LHCN-M2 (cell line): Measurements from ENCODE around the gene PASD1. TPM values are rescaled to one million over a fixed set of nuclear protein-coding genes. Genes with fewer than 3 reads are reported as not detected.
"Not testable (repeated sequence)": the region's sequence is repeated elsewhere in the genome, so short reads cannot be mapped to it uniquely, and the experiment has no call there.

ENCODE experiments used
- DNase-seq: peaks from one replicate; pipeline ENCODE4 v3.0.0-alpha.2; 2012; ENCODE audit warnings: low read depth
- polyA plus RNA-seq: library from polyadenylated mRNA; unstranded; fragments of >200 nt; gene quantifications from one replicate; pipeline ENCODE4 v1.2.1, GENCODE V29; 2012; ENCODE audit warnings: missing spikeins
- total RNA-seq: library from RNA; depleted of rRNA; stranded (reverse); fragments of >200 nt; gene quantifications from 2 replicates; pipeline ENCODE4 v1.2.3, GENCODE V29; 2014; rRNA removed

Gene PASD1
- not detected in 2 replicates for total RNA-seq
- not detected for polyA plus RNA-seq

GRCh38 chrX:151563449-151563848 is at the start of gene PASD1:
TSS of gene PASD1 (plus strand) at chrX:151563675. CDS start at chrX:151601554, 37,879 bp downstream.
- DNase-seq, result no peak

- DNase-seq, result no peak
These were observed 48.2 kb upstream of the PASD1 start for GRCh38 chrX:151515237-151515636.

- no peak for DNase-seq
These were observed 46.8 kb upstream of the PASD1 start for GRCh38 chrX:151516538-151517187.

GRCh38 chrX:151517421-151517820 is 46.1 kb upstream of the PASD1 start:
- no peak for DNase-seq

GRCh38 chrX:151523351-151523750 is 40.1 kb upstream of the PASD1 start:
- no peak for DNase-seq

- no peak for DNase-seq
These were observed 26.9 kb upstream of the PASD1 start for GRCh38 chrX:151536571-151536970.

- no peak for DNase-seq
These were observed 25.9 kb upstream of the PASD1 start for GRCh38 chrX:151537572-151537971.

- peak; percentile 0 for DNase-seq
These were observed 25.0 kb upstream of the PASD1 start for GRCh38 chrX:151538190-151539122.

GRCh38 chrX:151543706-151544105 is 19.8 kb upstream of the PASD1 start:
- peak; percentile 2 for DNase-seq

- not testable (repeated sequence) for DNase-seq
These were observed 17.2 kb upstream of the PASD1 start for GRCh38 chrX:151546226-151546625.

GRCh38 chrX:151551176-151551575 is 12.3 kb upstream of the PASD1 start:
- not testable (repeated sequence) for DNase-seq

- DNase-seq, result no peak
These were observed 10.7 kb upstream of the PASD1 start for GRCh38 chrX:151552743-151553142.

GRCh38 chrX:151555301-151555700 is 8.2 kb upstream of the PASD1 start:
- DNase-seq, result not testable (repeated sequence)

GRCh38 chrX:151562485-151562884 is 990 bp upstream of the PASD1 start:
- not testable (repeated sequence) for DNase-seq

GRCh38 chrX:151563003-151563402 is 472 bp upstream of the PASD1 start:
- not testable (repeated sequence) for DNase-seq

- no peak for DNase-seq
These were observed 560 bp downstream of the PASD1 start for GRCh38 chrX:151564035-151564434.

- not testable (repeated sequence) for DNase-seq
These were observed 3.4 kb downstream of the PASD1 start for GRCh38 chrX:151566872-151567271.

GRCh38 chrX:151570561-151570960 is 7.1 kb downstream of the PASD1 start:
- no peak for DNase-seq

GRCh38 chrX:151593384-151593783 is 29.9 kb downstream of the PASD1 start:
- not testable (repeated sequence) for DNase-seq

GRCh38 chrX:151596282-151596681 is 32.8 kb downstream of the PASD1 start:
- no peak for DNase-seq

- no peak for DNase-seq
These were observed 41.5 kb downstream of the PASD1 start for GRCh38 chrX:151604931-151605330.

GRCh38 chrX:151609222-151609621 is 45.7 kb downstream of the PASD1 start:
- no peak for DNase-seq

GRCh38 chrX:151621422-151621821 is 57.9 kb downstream of the PASD1 start:
- no peak for DNase-seq
